Measurements from ENCODE around the gene SCN9A. TPM values are rescaled to one million over a fixed set of nuclear protein-coding genes. Genes with fewer than 3 reads are reported as not detected.
A peak's percentile ranks its signal among the peaks of the same experiment; 100 is the strongest.

Gene SCN9A
- total and polyA plus RNA-seq, 9 of the 15 experiments (the other 6 are each of a cell fraction or from before 2014, with no cell fraction given), result 1.4 to 22.8 (median 7.1) TPM

DNA sequence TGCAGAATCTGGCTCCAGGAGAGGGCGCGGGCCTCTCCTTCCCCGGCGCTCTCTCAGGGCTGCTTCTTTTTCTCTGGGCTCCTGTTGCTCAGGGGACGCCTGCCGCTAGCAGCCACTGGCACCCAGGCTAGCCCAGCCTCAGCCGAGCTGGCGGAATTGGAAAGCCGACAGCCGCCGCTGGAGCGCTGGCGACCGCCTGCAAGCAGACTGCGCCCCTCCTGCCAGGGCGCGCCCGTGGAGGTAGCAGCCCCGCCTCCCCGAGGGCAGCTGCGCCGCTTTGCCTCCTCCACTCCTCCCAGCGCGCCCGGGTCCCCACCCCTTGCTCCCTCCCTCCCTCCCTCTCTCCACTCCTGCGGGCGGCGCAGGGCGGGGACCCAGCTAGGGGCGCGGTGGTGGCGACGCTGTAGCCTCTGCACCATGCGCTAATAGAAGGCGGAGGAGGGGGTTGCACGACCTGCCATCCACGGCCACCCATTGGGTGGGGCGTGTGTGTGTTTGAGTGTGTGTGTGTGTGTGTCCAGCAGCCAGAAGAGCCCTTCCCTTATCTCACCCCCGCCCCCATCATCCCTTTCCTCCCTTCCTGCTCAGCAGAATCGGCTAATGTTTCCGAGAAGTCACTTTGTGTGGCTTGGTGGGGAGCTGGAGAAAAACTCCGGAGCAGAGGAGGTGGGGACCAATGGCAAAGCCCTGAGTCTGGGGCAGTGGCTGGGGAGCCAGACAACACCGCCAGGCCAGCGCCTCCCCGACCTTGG, at the start of gene SCN9A (continued):
- TF ChIP-seq GABPA (tag; conservative IDR thresholded peaks at IDR 0.05; ENCODE audit: low read depth), result 0 out of 2 replicates have a peak, but pooled peaks have one; percentile 40
- TF ChIP-seq ZNF699 (CRISPR knock-in tag; IDR thresholded peaks at IDR 0.05; ENCODE audit: insufficient replicate concordance), result no peak
- no peak for TF ChIP-seq FOS (IDR thresholded peaks at IDR 0.05; ENCODE audit: extremely low read depth, insufficient read length)
- no peak for TF ChIP-seq ZNF785 (CRISPR knock-in tag; IDR thresholded peaks at IDR 0.05)
- TF ChIP-seq DMBX1 (CRISPR knock-in tag; IDR thresholded peaks at IDR 0.05; ENCODE audit: borderline replicate concordance), result peak; percentile 42; the same call in 1 of the 2 replicates
- TF ChIP-seq ZNF830 (CRISPR knock-in tag; IDR thresholded peaks at IDR 0.05), result no peak
- no peak for TF ChIP-seq ZBED1 (IDR thresholded peaks at IDR 0.05)
- TF ChIP-seq ZNF3 (CRISPR knock-in tag; IDR thresholded peaks at IDR 0.05), result no peak
- no peak for TF ChIP-seq MTF1 (CRISPR knock-in tag; IDR thresholded peaks at IDR 0.05; ENCODE audit: borderline replicate concordance)
- TF ChIP-seq MCM3 (IDR thresholded peaks at IDR 0.05), result no peak
- TF ChIP-seq MCM7 (IDR thresholded peaks at IDR 0.05), result no peak
- no peak for TF ChIP-seq BDP1 (IDR thresholded peaks at IDR 0.05; ENCODE audit: insufficient read depth, insufficient read length)
- no peak for TF ChIP-seq ZC3H4 (CRISPR knock-in tag; IDR thresholded peaks at IDR 0.05; ENCODE audit: borderline replicate concordance)
- peak; percentile 81 for TF ChIP-seq LARP7 (IDR thresholded peaks at IDR 0.05)
- no peak for TF ChIP-seq ZNF507 (tag; conservative IDR thresholded peaks at IDR 0.05)
- TF ChIP-seq, protein P1, sequence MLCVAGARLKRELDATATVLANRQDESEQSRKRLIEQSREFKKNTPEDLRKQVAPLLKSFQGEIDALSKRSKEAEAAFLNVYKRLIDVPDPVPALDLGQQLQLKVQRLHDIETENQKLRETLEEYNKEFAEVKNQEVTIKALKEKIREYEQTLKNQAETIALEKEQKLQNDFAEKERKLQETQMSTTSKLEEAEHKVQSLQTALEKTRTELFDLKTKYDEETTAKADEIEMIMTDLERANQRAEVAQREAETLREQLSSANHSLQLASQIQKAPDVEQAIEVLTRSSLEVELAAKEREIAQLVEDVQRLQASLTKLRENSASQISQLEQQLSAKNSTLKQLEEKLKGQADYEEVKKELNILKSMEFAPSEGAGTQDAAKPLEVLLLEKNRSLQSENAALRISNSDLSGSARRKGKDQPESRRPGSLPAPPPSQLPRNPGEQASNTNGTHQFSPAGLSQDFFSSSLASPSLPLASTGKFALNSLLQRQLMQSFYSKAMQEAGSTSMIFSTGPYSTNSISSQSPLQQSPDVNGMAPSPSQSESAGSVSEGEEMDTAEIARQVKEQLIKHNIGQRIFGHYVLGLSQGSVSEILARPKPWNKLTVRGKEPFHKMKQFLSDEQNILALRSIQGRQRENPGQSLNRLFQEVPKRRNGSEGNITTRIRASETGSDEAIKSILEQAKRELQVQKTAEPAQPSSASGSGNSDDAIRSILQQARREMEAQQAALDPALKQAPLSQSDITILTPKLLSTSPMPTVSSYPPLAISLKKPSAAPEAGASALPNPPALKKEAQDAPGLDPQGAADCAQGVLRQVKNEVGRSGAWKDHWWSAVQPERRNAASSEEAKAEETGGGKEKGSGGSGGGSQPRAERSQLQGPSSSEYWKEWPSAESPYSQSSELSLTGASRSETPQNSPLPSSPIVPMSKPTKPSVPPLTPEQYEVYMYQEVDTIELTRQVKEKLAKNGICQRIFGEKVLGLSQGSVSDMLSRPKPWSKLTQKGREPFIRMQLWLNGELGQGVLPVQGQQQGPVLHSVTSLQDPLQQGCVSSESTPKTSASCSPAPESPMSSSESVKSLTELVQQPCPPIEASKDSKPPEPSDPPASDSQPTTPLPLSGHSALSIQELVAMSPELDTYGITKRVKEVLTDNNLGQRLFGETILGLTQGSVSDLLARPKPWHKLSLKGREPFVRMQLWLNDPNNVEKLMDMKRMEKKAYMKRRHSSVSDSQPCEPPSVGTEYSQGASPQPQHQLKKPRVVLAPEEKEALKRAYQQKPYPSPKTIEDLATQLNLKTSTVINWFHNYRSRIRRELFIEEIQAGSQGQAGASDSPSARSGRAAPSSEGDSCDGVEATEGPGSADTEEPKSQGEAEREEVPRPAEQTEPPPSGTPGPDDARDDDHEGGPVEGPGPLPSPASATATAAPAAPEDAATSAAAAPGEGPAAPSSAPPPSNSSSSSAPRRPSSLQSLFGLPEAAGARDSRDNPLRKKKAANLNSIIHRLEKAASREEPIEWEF (CRISPR knock-in tag; IDR thresholded peaks at IDR 0.05), result no peak
- TF ChIP-seq CBFA2T3 (IDR thresholded peaks at IDR 0.05), result peak; percentile 84
- no peak for TF ChIP-seq ZNF174 (CRISPR knock-in tag; IDR thresholded peaks at IDR 0.05)
- TF ChIP-seq SMAD2 (IDR thresholded peaks at IDR 0.05; ENCODE audit: low read depth, low read length), result no peak
- TF ChIP-seq, protein P2, sequence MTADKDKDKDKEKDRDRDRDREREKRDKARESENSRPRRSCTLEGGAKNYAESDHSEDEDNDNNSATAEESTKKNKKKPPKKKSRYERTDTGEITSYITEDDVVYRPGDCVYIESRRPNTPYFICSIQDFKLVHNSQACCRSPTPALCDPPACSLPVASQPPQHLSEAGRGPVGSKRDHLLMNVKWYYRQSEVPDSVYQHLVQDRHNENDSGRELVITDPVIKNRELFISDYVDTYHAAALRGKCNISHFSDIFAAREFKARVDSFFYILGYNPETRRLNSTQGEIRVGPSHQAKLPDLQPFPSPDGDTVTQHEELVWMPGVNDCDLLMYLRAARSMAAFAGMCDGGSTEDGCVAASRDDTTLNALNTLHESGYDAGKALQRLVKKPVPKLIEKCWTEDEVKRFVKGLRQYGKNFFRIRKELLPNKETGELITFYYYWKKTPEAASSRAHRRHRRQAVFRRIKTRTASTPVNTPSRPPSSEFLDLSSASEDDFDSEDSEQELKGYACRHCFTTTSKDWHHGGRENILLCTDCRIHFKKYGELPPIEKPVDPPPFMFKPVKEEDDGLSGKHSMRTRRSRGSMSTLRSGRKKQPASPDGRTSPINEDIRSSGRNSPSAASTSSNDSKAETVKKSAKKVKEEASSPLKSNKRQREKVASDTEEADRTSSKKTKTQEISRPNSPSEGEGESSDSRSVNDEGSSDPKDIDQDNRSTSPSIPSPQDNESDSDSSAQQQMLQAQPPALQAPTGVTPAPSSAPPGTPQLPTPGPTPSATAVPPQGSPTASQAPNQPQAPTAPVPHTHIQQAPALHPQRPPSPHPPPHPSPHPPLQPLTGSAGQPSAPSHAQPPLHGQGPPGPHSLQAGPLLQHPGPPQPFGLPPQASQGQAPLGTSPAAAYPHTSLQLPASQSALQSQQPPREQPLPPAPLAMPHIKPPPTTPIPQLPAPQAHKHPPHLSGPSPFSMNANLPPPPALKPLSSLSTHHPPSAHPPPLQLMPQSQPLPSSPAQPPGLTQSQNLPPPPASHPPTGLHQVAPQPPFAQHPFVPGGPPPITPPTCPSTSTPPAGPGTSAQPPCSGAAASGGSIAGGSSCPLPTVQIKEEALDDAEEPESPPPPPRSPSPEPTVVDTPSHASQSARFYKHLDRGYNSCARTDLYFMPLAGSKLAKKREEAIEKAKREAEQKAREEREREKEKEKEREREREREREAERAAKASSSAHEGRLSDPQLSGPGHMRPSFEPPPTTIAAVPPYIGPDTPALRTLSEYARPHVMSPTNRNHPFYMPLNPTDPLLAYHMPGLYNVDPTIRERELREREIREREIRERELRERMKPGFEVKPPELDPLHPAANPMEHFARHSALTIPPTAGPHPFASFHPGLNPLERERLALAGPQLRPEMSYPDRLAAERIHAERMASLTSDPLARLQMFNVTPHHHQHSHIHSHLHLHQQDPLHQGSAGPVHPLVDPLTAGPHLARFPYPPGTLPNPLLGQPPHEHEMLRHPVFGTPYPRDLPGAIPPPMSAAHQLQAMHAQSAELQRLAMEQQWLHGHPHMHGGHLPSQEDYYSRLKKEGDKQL (CRISPR knock-in tag; IDR thresholded peaks at IDR 0.05; ENCODE audit: borderline replicate concordance), result no peak
